Measurements from ENCODE around the gene EDC3.

DNA sequence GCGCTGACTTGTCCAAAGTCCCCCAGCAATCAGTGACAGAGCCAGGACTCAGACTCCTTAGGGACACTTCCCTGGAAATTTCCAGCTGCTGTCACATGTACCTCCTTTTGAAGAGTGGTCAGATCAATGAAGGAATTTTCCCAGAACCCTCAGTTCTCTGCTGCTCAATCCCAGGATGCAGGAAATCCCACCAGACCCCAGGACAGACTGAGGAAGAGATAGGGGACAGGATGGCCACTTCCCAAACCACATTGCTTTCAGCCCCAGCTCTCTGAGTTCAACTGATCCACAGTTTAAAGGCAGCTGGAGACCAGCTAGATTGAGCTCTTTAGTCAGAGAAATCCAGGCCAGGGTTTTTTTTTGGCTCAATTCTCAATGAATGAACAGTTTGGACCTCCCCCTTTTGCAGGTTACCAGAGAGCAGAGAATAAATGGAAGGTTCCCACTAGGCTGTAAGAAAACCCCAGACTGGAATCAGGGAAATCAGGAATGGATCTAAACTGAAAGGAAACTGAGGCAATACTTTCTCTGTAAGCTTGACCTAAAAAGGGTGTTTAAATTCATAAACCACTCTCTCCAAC is 28.0 kb upstream of the EDC3 start:
- TF ChIP-seq POLR2AphosphoS5 (IDR thresholded peaks at IDR 0.05; ENCODE audit: low read depth, low read length) = no peak
- peak; percentile 58; the same call in 1 of the 2 replicates for TF ChIP-seq RFX5 (IDR thresholded peaks at IDR 0.05; ENCODE audit: low read length)
- TF ChIP-seq PBX3 (IDR thresholded peaks at IDR 0.05) = no peak
- TF ChIP-seq ELF1 (IDR thresholded peaks at IDR 0.05) = no peak
- TF ChIP-seq SIN3A (IDR thresholded peaks at IDR 0.05; ENCODE audit: borderline replicate concordance, low read depth, low read length) = no peak
- TF ChIP-seq RAD21 (IDR thresholded peaks at IDR 0.05; ENCODE audit: low read length) = no peak
- TF ChIP-seq, protein P1, sequence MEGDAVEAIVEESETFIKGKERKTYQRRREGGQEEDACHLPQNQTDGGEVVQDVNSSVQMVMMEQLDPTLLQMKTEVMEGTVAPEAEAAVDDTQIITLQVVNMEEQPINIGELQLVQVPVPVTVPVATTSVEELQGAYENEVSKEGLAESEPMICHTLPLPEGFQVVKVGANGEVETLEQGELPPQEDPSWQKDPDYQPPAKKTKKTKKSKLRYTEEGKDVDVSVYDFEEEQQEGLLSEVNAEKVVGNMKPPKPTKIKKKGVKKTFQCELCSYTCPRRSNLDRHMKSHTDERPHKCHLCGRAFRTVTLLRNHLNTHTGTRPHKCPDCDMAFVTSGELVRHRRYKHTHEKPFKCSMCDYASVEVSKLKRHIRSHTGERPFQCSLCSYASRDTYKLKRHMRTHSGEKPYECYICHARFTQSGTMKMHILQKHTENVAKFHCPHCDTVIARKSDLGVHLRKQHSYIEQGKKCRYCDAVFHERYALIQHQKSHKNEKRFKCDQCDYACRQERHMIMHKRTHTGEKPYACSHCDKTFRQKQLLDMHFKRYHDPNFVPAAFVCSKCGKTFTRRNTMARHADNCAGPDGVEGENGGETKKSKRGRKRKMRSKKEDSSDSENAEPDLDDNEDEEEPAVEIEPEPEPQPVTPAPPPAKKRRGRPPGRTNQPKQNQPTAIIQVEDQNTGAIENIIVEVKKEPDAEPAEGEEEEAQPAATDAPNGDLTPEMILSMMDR (IDR thresholded peaks at IDR 0.05) = no peak
- no peak for TF ChIP-seq MXI1 (IDR thresholded peaks at IDR 0.05; ENCODE audit: low read depth, low read length)
- TF ChIP-seq YY1 (IDR thresholded peaks at IDR 0.05; ENCODE audit: low read depth) = peak; percentile 65; the same call in 1 of the 2 replicates
- peak; percentile 50 for TF ChIP-seq JUND (IDR thresholded peaks at IDR 0.05)
